C4-2B (cell line): ENCODE results near the gene TUBE1.

Source experiments
- H3K27ac ChIP-seq: fragments of 450-650 bp; 2 replicates; pipeline ENCODE4 v1.5.1; 2017
- CTCF ChIP-seq: fragments of 450-650 bp; conservative IDR thresholded peaks from 2 replicates; pipeline ENCODE4 v1.5.1; 2017; ENCODE audit warnings: mild to moderate bottlenecking
- ZFX ChIP-seq: fragments of 450-650 bp; IDR thresholded peaks from 2 replicates; pipeline ENCODE4 v1.6.1; 2017

The TUBE1 gene

GRCh38 chr6:112022749-112023148, 64.5 kb downstream of the TUBE1 start:
- H3K27ac ChIP-seq = no peak overlapping the region
- TF ChIP-seq CTCF = no peak
- no peak for TF ChIP-seq ZFX

- H3K27ac ChIP-seq = no peak overlapping the region
- TF ChIP-seq ZFX = no peak
- no peak for TF ChIP-seq CTCF
Measured at GRCh38 chr6:112021691-112022310, 65.5 kb downstream of the TUBE1 start.
